ENCODE data around the gene C7orf25. TPM values are rescaled to one million over a fixed set of nuclear protein-coding genes. Genes with fewer than 3 reads are reported as not detected.

The C7orf25 gene
- total and polyA plus RNA-seq, 12 donors: 1.4 to 10.3 (median 3.3) TPM

DNA sequence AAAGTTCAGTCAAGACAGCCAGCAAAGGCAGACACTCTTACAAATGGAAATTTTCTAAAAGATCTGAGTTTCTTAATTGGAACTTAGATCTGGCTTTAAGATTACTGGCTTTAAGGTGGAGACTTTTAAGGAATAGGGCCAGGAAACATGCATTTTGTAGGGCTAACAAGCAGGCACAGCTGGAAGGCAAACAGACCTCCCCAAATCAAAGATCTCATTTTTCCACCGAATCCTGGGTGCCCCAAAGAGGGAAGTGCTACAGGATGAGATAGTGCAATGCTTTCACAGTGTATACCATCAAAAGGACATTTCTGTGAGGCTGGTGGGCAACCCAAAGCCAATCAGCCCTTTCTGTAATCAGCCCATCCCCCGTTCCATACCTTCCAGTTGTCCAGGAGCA is 47.7 kb upstream of the C7orf25 start:
- ATAC-seq: no peak

DNA sequence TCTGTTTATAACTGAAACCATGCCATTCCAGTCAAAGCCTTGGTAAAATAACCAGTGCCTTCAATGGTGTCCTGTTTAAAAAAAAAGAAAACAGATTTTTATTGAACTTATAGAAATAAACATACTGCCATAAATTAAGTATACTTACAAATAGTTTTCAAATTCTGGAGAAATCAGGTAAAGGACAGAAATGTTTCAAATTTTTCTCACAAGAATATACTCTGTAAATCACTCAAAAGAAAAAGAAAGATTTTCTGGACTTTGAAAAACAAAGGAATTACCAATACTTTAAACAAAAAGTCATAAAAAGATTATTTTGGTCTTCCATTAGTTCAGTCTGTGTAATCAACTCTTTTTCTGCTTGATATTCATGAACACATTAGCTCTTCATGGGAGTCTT is 44.2 kb upstream of the C7orf25 start:
- DNase-seq: no peak
- Histone ChIP-seq H3K4me3 (no peak overlapping the region), H3K27me3 (peaks cover 0 to 6% (median 0%) of the 10 kb centered on the region in 7 donors), H3K9me3 (peaks cover 0 to 14% (median 0%) of the 10 kb centered on the region in 11 donors), H3K36me3 (no peaks in the 10 kb centered on the region), H3K27ac (no peak overlapping the region), H3K4me1 (no peaks in the 10 kb centered on the region)
- intact Hi-C loops (cut with DNase I): no loop called here
- TF ChIP-seq, protein P1, sequence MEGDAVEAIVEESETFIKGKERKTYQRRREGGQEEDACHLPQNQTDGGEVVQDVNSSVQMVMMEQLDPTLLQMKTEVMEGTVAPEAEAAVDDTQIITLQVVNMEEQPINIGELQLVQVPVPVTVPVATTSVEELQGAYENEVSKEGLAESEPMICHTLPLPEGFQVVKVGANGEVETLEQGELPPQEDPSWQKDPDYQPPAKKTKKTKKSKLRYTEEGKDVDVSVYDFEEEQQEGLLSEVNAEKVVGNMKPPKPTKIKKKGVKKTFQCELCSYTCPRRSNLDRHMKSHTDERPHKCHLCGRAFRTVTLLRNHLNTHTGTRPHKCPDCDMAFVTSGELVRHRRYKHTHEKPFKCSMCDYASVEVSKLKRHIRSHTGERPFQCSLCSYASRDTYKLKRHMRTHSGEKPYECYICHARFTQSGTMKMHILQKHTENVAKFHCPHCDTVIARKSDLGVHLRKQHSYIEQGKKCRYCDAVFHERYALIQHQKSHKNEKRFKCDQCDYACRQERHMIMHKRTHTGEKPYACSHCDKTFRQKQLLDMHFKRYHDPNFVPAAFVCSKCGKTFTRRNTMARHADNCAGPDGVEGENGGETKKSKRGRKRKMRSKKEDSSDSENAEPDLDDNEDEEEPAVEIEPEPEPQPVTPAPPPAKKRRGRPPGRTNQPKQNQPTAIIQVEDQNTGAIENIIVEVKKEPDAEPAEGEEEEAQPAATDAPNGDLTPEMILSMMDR (IDR thresholded peaks at IDR 0.05): no peak
- no peak for ATAC-seq

More for the DNA sequence above, 47.7 kb upstream of the C7orf25 start:
- peaks cover 0 to 6% (median 0%) of the 10 kb centered on the region in 7 donors for H3K27me3 ChIP-seq
- H3K4me3 ChIP-seq: no peak overlapping the region
- intact Hi-C loops (cut with DNase I): no loop called here
- no peak for DNase-seq
- TF ChIP-seq, protein P1 (IDR thresholded peaks at IDR 0.05): no peak
- H3K27ac ChIP-seq: no peak overlapping the region
- no peaks in the 10 kb centered on the region for H3K36me3 ChIP-seq
- H3K9me3 ChIP-seq: peaks cover 0 to 14% (median 0%) of the 10 kb centered on the region in 11 donors
- H3K4me1 ChIP-seq: peaks cover 0 to 7% (median 0%) of the 10 kb centered on the region in 9 donors
- 79 to 80% methylated on average over 2 of the region's 2 CpGs for WGBS, 2 donors

DNA sequence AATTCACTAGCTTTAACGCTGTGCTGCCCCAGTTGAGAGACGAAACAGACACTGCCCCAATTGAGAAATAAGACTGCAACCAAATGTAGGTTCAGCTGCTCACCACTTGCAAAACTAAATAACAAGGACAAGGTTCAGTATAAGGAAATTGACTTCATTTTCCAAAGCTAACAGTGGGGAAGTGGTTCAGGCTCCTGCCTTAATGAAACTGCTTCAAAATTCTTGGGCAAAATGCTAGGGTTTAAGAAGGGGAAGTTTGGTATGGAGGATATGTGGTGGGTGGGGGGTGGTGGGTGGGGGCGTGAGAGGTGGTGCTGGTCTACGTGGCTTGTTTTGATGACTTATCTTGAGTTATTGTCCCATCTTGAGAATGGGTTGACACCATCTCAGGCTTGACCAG is 42.1 kb upstream of the C7orf25 start:
- ATAC-seq (no peak), DNase-seq (no peak)
- no peaks in the 10 kb centered on the region for H3K27me3 ChIP-seq
- no peak overlapping the region for H3K4me3 ChIP-seq
- no peaks in the 10 kb centered on the region for H3K4me1 ChIP-seq
- H3K36me3 ChIP-seq: no peaks in the 10 kb centered on the region
- H3K27ac ChIP-seq: no peak overlapping the region
- peaks cover 0 to 14% (median 0%) of the 10 kb centered on the region in 11 donors for H3K9me3 ChIP-seq
- TF ChIP-seq, protein P1 (IDR thresholded peaks at IDR 0.05): no peak
- intact Hi-C loops (cut with DNase I): no loop called here
- WGBS, 2 donors: 88% methylated on average over 4 of the region's 4 CpGs

DNA sequence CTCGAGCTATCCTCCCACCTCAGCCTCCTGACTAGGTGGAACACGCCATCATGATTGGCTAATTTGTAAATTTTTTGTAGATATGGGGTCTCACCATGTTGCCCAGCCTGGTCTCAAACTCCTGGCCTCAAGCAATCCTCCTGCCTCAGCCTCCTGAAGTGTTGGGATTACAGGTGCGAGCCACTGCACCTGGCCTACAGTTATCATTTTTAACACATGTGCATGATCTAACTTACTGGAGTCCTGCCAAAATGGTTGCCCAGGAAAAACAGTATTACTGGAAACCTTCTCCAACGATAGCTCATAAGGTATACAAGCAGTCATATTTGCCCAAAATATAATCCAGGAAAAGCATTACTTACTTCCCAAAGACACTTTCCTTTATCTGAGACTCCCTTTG is 40.5 kb upstream of the C7orf25 start:
- Histone ChIP-seq H3K4me3 (no peak overlapping the region), H3K9me3 (peaks cover 0 to 14% (median 0%) of the 10 kb centered on the region in 11 donors), H3K27ac (no peak overlapping the region), H3K4me1 (no peaks in the 10 kb centered on the region), H3K36me3 (no peaks in the 10 kb centered on the region), H3K27me3 (no peaks in the 10 kb centered on the region)
- WGBS, 2 donors: 73 to 75% methylated on average over 4 of the region's 4 CpGs
- intact Hi-C loops (cut with DNase I): no loop called here
- TF ChIP-seq, protein P1 (IDR thresholded peaks at IDR 0.05): no peak
- ATAC-seq: no peak
- no peak for DNase-seq
